Trophoblast cell (in vitro differentiated cells and primary cell): ENCODE measurements around the gene FBXW10B.
A peak's percentile ranks its signal among the peaks of the same experiment; 100 is the strongest.

Experiments used
- DNase-seq, 2 donors: peaks; one replicate each; pipeline ENCODE4 v3.0.0-alpha.2; 2016
- H2AFZ ChIP-seq: 2 replicates; pipeline ENCODE4 v1.6.1; 2013; ENCODE audit warnings: low read length, moderate library complexity, mild to moderate bottlenecking; ENCODE audit not compliant: insufficient read depth, poor library complexity
- H2AK5ac ChIP-seq: 2 replicates; pipeline ENCODE4 v1.6.1; 2013; ENCODE audit warnings: mild to moderate bottlenecking, low read length
- H2BK120ac ChIP-seq: 2 replicates; pipeline ENCODE4 v1.6.1; 2013; ENCODE audit warnings: low read length, mild to moderate bottlenecking, moderate library complexity; ENCODE audit not compliant: insufficient read depth, poor library complexity
- H2BK12ac ChIP-seq: 2 replicates; pipeline ENCODE4 v1.6.1; 2013; ENCODE audit warnings: mild to moderate bottlenecking, low read length, moderate library complexity
- H2BK5ac ChIP-seq: 2 replicates; pipeline ENCODE4 v1.6.1; 2013; ENCODE audit warnings: low read length, low read depth, moderate library complexity, mild to moderate bottlenecking; ENCODE audit not compliant: poor library complexity
- H3K14ac ChIP-seq: 2 replicates; pipeline ENCODE4 v1.6.1; 2013; ENCODE audit warnings: mild to moderate bottlenecking, low read length
- H3K18ac ChIP-seq: 2 replicates; pipeline ENCODE4 v1.6.1; 2013; ENCODE audit warnings: mild to moderate bottlenecking, low read length
- H3K23ac ChIP-seq: 2 replicates; pipeline ENCODE4 v1.6.1; 2013; ENCODE audit warnings: low read length
- H3K27ac ChIP-seq: 2 replicates; pipeline ENCODE4 v1.5.1; 2013; ENCODE audit warnings: low read depth, mild to moderate bottlenecking, inconsistent platforms, low read length, moderate library complexity
- H3K27me3 ChIP-seq: 2 replicates; pipeline ENCODE4 v1.6.1; 2013; ENCODE audit warnings: inconsistent platforms, mild to moderate bottlenecking, low read length, moderate library complexity; ENCODE audit not compliant: insufficient read depth
- H3K36me3 ChIP-seq, 2 experiments: 1 replicate in 1 of 2; 2 replicates in 1 of 2; pipeline ENCODE4 v1.6.1; 2013; ENCODE audit warnings: low read length in 2 of 2, mild to moderate bottlenecking in 2 of 2, moderate library complexity in 1 of 2; ENCODE audit not compliant: insufficient read depth in 2 of 2, control insufficient read depth in 1 of 2
- H3K4ac ChIP-seq: 2 replicates; pipeline ENCODE4 v1.6.1; 2013; ENCODE audit warnings: low read depth, mild to moderate bottlenecking, low read length, moderate library complexity
- H3K4me1 ChIP-seq, 2 experiments: 1 replicate in 1 of 2; 2 replicates in 1 of 2; pipeline ENCODE4 v1.6.1; 2013; ENCODE audit warnings: low read length in 2 of 2, mild to moderate bottlenecking in 2 of 2, moderate library complexity in 1 of 2; ENCODE audit not compliant: insufficient read depth in 2 of 2, control insufficient read depth in 1 of 2
- H3K4me2 ChIP-seq: 2 replicates; pipeline ENCODE4 v1.6.1; 2013; ENCODE audit warnings: inconsistent platforms, mild to moderate bottlenecking, low read length, moderate library complexity
- H3K4me3 ChIP-seq: 2 replicates; pipeline ENCODE4 v1.5.1; 2013; ENCODE audit warnings: mild to moderate bottlenecking, low read depth, low read length, inconsistent platforms
- H3K79me1 ChIP-seq: one replicate; pipeline ENCODE4 v1.6.1; 2013; ENCODE audit warnings: low read length
- H3K79me2 ChIP-seq: 2 replicates; pipeline ENCODE4 v1.6.1; 2013; ENCODE audit warnings: low read length, mild to moderate bottlenecking; ENCODE audit not compliant: control insufficient read depth, insufficient read depth, poor library complexity
- H3K9ac ChIP-seq: 2 replicates; pipeline ENCODE4 v1.6.1; 2013; ENCODE audit warnings: mild to moderate bottlenecking, low read length
- H3K9me3 ChIP-seq: 2 replicates; pipeline ENCODE4 v1.6.1; 2013; ENCODE audit warnings: low read depth, mild to moderate bottlenecking, control low read depth, inconsistent platforms, low read length; ENCODE audit not compliant: insufficient read depth
- H4K12ac ChIP-seq: 2 replicates; pipeline ENCODE4 v1.6.1; 2013; ENCODE audit warnings: low read depth, mild to moderate bottlenecking, low read length, moderate library complexity
- H4K8ac ChIP-seq: 2 replicates; pipeline ENCODE4 v1.6.1; 2013; ENCODE audit warnings: low read depth, mild to moderate bottlenecking, low read length, moderate library complexity
- H4K91ac ChIP-seq: one replicate; pipeline ENCODE4 v1.6.1; 2013; ENCODE audit warnings: low read depth, mild to moderate bottlenecking, low read length, moderate library complexity
- WGBS: extraction: QIAGEN DNeasy Blood & Tissue Kit; methylation state at CpG from one replicate; pipeline ENCODE4 v1.1.7; 2013; ENCODE audit warnings: missing lambda C conversion rate; ENCODE audit not compliant: insufficient read length, insufficient coverage; ENCODE audit errors: extremely low coverage; 5-methylcytosine and 5-hydroxymethylcytosine counted together

FBXW10B gene

DNA sequence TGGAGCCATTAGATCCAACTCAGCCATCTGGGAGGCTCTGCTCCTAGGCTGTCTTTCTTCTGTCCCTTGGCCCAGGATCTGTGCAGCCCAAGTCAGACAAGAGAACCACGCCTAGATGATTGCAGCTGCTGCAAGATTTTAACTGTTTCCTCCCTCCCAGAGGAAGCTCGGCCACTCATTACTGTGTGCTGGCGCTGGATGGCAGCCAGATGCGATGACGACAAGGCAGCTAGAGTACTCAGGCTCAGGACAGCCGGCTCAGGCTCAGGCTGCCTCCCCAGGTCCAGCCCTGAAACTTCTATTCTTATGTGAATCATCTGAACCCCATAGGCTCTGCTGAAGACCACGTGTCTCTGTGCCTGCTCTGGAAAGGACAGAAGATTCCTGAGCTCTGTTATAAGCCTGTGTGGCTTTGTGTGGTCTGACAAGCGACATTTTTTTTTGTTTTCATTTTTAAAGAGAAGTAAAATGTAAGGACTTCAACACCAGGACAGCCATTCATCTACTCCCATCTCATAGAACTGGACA, 32.1 kb upstream of the FBXW10B start:
- Histone ChIP-seq H3K79me2 (peaks cover 2% of the 10 kb centered on the region), H2BK120ac (peak overlapping the region; percentile 59), H3K4me3 (peak overlapping the region; percentile 64), H3K18ac (peak overlapping the region; percentile 25), H4K8ac (peak overlapping the region; percentile 29), H3K9ac (no peak overlapping the region), H3K27me3 (no peaks in the 10 kb centered on the region), H4K12ac (peak overlapping the region; percentile 32), H3K79me1 (peaks cover 25% of the 10 kb centered on the region), H3K4ac (no peak overlapping the region), H3K9me3 (no peaks in the 10 kb centered on the region), H2BK12ac (peak overlapping the region; percentile 31), H2AFZ (peak overlapping the region; percentile 9), H3K27ac (peak overlapping the region; percentile 74), H3K4me2 (peak overlapping the region; percentile 41), H3K36me3 (no peaks in the 10 kb centered on the region), H3K14ac (peak overlapping the region; percentile 16), H2AK5ac (no peak overlapping the region), H3K23ac (no peak overlapping the region), H3K4me1 (peaks cover 35 to 47% of the 10 kb centered on the region in 2 experiments), H2BK5ac (peak overlapping the region; percentile 41), H4K91ac (peak overlapping the region; percentile 79)
- peak; percentile 95 to 96 for DNase-seq
- WGBS = no CpG with 5 or more reads among the region's 8 CpGs

DNA sequence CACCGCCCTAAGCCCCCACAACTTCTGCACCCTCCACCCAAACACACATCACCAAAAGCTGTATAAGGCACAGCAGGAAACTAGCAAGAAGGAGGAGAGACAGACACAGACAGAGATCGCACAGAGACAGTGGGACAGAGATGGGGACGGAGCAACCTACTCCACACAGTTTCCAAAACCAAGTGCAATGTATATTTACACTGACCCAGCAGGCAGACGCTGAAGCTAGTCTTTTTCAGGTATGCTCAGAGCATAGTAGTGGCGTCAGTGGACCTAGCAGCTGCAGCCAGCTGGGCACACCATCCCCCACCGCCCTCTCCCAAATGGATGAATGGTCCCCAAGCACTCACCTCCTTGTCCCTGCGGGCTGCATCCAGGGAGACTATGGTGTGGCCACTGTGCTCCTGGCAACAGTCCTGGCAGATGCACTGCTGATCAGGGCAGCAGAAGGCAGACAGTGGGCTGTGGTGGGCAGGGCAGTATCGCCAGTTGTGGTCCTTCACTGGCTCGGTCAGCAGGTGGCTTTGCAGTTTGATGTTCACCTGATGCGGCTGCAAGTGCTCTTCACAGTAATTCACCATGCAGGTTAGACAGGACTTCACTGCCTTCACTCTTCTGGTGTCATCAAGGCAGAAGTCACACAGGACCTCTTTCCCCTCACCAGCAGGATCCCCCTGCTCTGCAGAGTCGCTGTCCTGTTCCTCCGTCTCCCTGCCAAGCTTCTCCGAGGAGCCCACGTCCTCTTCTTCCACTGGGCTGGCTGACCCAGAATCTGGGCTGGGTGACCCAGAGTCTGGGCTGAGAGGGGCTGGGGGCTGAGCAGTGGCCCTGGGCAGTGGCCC, 31.5 kb upstream of the FBXW10B start:
- Histone ChIP-seq H4K12ac (peak overlapping the region; percentile 32), H3K14ac (peak overlapping the region; percentile 16), H2BK12ac (peak overlapping the region; percentile 31), H3K9me3 (no peaks in the 10 kb centered on the region), H2BK5ac (peak overlapping the region; percentile 41), H4K8ac (peak overlapping the region; percentile 29), H2AFZ (peak overlapping the region; percentile 9), H2AK5ac (no peak overlapping the region), H3K4me1 (peaks cover 34 to 42% of the 10 kb centered on the region in 2 experiments), H3K27ac (peak overlapping the region; percentile 74), H3K4me3 (peak overlapping the region; percentile 64), H3K79me1 (peaks cover 23% of the 10 kb centered on the region), H3K9ac (no peak overlapping the region), H3K27me3 (no peaks in the 10 kb centered on the region), H3K36me3 (no peaks in the 10 kb centered on the region), H4K91ac (peak overlapping the region; percentile 79), H3K4ac (no peak overlapping the region), H3K23ac (no peak overlapping the region), H3K18ac (peak overlapping the region; percentile 25), H2BK120ac (peak overlapping the region; percentile 59), H3K79me2 (peaks cover 2% of the 10 kb centered on the region), H3K4me2 (peak overlapping the region; percentile 41)
- WGBS = no CpG with 5 or more reads among the region's 14 CpGs
- DNase-seq = peak; percentile 13 to 53

DNA sequence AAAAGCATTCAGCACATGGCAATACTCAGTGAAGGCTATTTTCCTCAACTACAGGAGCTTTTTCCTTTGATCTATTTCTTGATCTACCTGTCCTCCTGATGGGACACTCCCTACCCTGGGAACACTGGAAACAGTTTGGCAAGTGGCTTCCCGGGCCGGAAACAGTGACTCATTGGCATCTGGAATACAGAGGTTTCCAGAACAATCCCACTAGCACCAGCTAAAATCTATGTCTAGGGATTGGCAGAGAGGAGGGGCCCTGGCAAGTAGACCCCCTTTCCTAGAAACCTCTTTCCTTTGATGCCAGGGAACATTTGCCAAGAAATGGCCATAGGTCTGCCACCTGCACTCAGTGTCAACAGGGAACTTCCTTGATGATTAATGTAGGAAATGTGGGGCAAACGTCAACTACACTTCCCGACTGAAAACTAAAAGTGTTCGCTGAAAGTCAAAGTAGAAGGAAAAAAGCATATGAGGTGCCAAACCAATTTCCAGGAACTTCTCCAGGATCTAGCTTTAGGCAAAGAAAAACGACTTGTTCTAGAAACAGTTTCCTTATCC, 30.4 kb upstream of the FBXW10B start:
- Histone ChIP-seq H3K36me3 (no peaks in the 10 kb centered on the region), H3K14ac (no peak overlapping the region), H3K4me1 (peaks cover 27 to 37% of the 10 kb centered on the region in 2 experiments), H3K79me2 (peaks cover 2% of the 10 kb centered on the region), H3K23ac (no peak overlapping the region), H2AK5ac (no peak overlapping the region), H3K4me3 (no peak overlapping the region), H3K9me3 (no peaks in the 10 kb centered on the region), H3K27ac (no peak overlapping the region), H3K79me1 (peaks cover 18% of the 10 kb centered on the region), H3K4me2 (peak overlapping the region; percentile 51), H2BK120ac (no peak overlapping the region), H3K9ac (no peak overlapping the region), H2AFZ (no peak overlapping the region), H3K4ac (no peak overlapping the region), H4K12ac (no peak overlapping the region), H2BK12ac (no peak overlapping the region), H4K91ac (no peak overlapping the region), H3K18ac (no peak overlapping the region), H2BK5ac (no peak overlapping the region), H3K27me3 (no peaks in the 10 kb centered on the region), H4K8ac (no peak overlapping the region)
- DNase-seq = peak; percentile 73 to 85
- WGBS = no CpG with 5 or more reads among the region's 6 CpGs

DNA sequence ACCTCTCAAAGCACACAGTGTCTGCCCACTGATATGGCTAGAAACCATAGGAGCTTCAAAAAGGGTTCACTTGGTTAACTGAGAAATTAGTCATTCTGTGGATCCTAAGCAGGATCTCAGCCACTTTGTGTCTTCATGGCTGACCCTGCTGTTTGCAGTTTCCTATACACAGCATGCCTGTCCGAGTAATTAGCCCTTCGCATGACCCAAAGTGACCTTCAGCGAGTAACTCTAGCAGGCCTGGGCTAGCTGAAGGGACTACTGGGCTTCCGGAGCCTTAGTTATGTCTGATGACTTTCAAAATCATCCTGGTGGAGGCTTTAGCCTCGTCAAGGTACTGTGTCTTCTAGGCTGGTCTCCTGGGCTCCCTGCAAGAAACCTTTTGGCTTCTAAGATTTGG, 28.9 kb upstream of the FBXW10B start:
- no peak overlapping the region for H4K8ac ChIP-seq
- H3K27ac ChIP-seq = no peak overlapping the region
- DNase-seq = peak in 1 of 2 donors; percentile 34
- peaks cover 11% of the 10 kb centered on the region for H3K79me1 ChIP-seq
- H3K4me1 ChIP-seq = peaks cover 22 to 35% of the 10 kb centered on the region in 2 experiments
- no peak overlapping the region for H3K23ac ChIP-seq
- no peaks in the 10 kb centered on the region for H3K79me2 ChIP-seq
- no peak overlapping the region for H4K91ac ChIP-seq
- H3K27me3 ChIP-seq = no peaks in the 10 kb centered on the region
- no peak overlapping the region for H3K4me3 ChIP-seq
- H4K12ac ChIP-seq = no peak overlapping the region
- H3K18ac ChIP-seq = no peak overlapping the region
- no peak overlapping the region for H2AFZ ChIP-seq
- no peak overlapping the region for H3K14ac ChIP-seq
- H2BK12ac ChIP-seq = no peak overlapping the region
- H3K4me2 ChIP-seq = peak overlapping the region; percentile 1
- no peak overlapping the region for H3K4ac ChIP-seq
- no peaks in the 10 kb centered on the region for H3K36me3 ChIP-seq
- no peak overlapping the region for H2BK120ac ChIP-seq
- H2AK5ac ChIP-seq = no peak overlapping the region
- H3K9ac ChIP-seq = no peak overlapping the region
- H3K9me3 ChIP-seq = no peaks in the 10 kb centered on the region
- no CpG with 5 or more reads among the region's 5 CpGs for WGBS
- H2BK5ac ChIP-seq = no peak overlapping the region
